ENCODE measurements around the gene SLC47A2. TPM values are rescaled to one million over a fixed set of nuclear protein-coding genes. Genes with fewer than 3 reads are reported as not detected.

Gene SLC47A2
- total RNA-seq, 1 donor from 2014 or later, result not detected

DNA sequence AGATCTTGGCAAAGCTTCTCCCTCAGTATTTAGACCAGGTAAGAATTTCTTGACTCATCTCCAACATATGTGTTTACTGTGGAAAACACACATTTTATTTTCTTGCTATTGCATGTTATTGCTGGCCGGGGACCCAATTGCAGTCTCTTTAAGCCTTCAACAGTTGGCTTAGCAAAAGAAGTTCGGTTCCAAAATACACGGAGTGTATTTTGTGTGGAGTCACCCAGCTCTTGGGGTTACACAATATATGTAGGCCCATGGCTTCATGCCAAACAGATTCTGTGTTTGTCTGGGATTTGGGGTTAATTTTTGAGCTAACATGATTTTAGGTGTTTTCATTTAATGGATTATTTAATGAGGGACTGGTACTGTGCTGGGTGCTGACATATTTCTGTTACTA, 63.8 kb downstream of the SLC47A2 start:
- no peak for TF ChIP-seq CTCF (IDR thresholded peaks at IDR 0.05)
- H3K27ac ChIP-seq, result peak overlapping the region; percentile 33
- H3K36me3 ChIP-seq, result peaks cover 52% of the 10 kb centered on the region
- no peaks in the 10 kb centered on the region for H3K27me3 ChIP-seq
- no peaks in the 10 kb centered on the region for H3K9me3 ChIP-seq
- DNase-seq (no peak), ATAC-seq (no peak)
- intact Hi-C loops (cut with DNase I), result no loop called here
- H3K4me1 ChIP-seq, result peaks cover 24% of the 10 kb centered on the region
- no peak overlapping the region for H3K4me3 ChIP-seq

DNA sequence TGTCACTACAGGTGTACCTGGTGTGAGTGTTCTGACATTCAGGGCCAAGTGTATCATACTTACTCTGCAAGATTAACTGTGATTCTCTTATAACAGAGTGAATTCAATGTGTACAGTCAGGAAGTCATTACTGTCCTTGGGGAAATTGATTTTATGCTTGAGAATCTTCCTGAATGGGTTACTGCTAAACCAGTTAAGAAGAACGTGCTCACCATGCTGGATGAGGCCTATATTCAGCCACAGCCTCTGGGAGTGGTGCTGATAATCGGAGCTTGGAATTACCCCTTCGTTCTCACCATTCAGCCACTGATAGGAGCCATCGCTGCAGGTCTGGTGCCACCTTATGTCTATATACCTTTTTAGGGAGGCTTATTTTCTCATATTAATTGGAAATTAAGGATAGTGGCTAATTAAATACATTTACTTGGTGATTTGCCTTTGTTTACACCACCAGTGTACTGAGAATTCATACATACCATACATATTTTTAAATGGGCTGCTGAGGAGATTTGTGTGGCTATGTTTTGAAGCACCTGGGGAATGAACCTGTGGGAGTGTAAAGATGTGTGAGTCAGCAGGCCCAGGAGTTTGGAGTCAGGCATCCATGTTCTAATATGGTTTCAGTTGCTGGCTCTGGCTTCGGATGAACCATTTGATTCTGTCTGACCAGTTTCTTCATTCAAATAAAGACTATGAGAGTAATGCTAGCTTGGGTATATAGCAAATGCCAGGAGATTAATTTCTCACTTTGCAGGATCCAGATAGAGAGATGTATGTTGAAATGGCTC, 64.7 kb downstream of the SLC47A2 start:
- no peak for TF ChIP-seq CTCF (IDR thresholded peaks at IDR 0.05)
- Histone ChIP-seq H3K4me1 (peaks cover 33% of the 10 kb centered on the region), H3K9me3 (no peaks in the 10 kb centered on the region), H3K27me3 (no peaks in the 10 kb centered on the region), H3K27ac (peak overlapping the region; percentile 33), H3K36me3 (peaks cover 43% of the 10 kb centered on the region), H3K4me3 (peak overlapping the region; percentile 74)
- no peak for DNase-seq
- no peak for ATAC-seq
- intact Hi-C loops (cut with DNase I), result no loop called here

DNA sequence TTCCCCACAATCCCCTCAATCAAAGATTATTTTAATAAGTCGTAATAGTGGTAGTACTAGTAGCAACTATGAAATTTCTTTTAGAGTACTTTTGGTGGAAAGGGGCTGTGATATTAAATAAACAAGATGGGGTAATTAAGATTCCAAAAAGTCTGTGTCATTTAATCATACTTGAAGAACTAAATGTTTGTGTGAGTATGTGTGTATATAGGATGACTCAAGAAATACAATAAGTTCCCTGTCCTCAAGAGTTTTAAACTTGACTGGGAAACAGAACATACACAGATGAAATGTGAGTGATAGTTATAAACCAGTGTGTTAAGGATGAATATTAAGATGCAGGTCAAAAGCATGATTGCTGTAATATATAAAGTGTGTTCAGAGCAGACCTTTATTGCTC, 65.6 kb downstream of the SLC47A2 start:
- Histone ChIP-seq H3K36me3 (peaks cover 35% of the 10 kb centered on the region), H3K4me3 (peak overlapping the region; percentile 74), H3K4me1 (peaks cover 33% of the 10 kb centered on the region), H3K27me3 (no peaks in the 10 kb centered on the region), H3K9me3 (no peaks in the 10 kb centered on the region), H3K27ac (no peak overlapping the region)
- no peak for DNase-seq
- ATAC-seq, result no peak
- intact Hi-C loops (cut with DNase I), result no loop called here
- TF ChIP-seq CTCF (IDR thresholded peaks at IDR 0.05), result no peak

DNA sequence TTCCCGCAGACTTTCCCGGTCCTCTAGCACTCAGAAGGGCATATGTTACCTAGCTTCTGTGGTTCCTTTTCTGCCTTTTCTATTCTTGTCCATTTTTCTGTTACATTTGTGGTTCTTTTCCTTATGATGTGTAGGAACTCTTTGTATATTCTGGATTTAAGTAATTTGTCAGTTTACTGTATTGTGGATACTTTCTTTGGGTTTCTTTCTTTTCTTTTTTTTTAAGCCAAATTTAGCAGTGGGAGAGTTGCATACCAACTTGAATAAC, 67.2 kb downstream of the SLC47A2 start:
- Histone ChIP-seq H3K27ac (peak overlapping the region; percentile 93), H3K9me3 (no peaks in the 10 kb centered on the region), H3K4me3 (peak overlapping the region; percentile 74), H3K36me3 (peaks cover 19% of the 10 kb centered on the region), H3K27me3 (no peaks in the 10 kb centered on the region), H3K4me1 (peaks cover 33% of the 10 kb centered on the region)
- intact Hi-C loops (cut with DNase I), result no loop called here
- ATAC-seq (no peak), DNase-seq (no peak)
- no peak for TF ChIP-seq CTCF (IDR thresholded peaks at IDR 0.05)

- peak; percentile 26 for TF ChIP-seq CTCF (IDR thresholded peaks at IDR 0.05)
- Histone ChIP-seq H3K36me3 (peaks cover 13% of the 10 kb centered on the region), H3K9me3 (no peaks in the 10 kb centered on the region), H3K27ac (peak within 1 kb of the TSS; percentile 93), H3K4me1 (peaks cover 33% of the 10 kb centered on the region), H3K4me3 (peak within 1 kb of the TSS; percentile 74), H3K27me3 (no peaks in the 10 kb centered on the region)
- intact Hi-C loops (cut with DNase I), result no loop called here
- ATAC-seq (peak; percentile 98), DNase-seq (peak; percentile 100)
These were observed 67.7 kb downstream of the SLC47A2 start, which contains the start of gene ALDH3A2 for GRCh38 chr17:19648475-19649273. TSS of gene ALDH3A2 (plus strand) at chr17:19648751. CDS start at chr17:19648972, 221 bp downstream.

Data from upper lobe of right lung (tissue), 1 donor.